Panc1 (cell line): ENCODE data around the gene PCDHGC5.

ENCODE experiments used
- CTCF ChIP-seq: fragments of 450-650 bp; IDR thresholded peaks from 2 replicates; pipeline ENCODE4 v1.5.1; 2017; ENCODE audit warnings: mild to moderate bottlenecking
- POLR2AphosphoS5 ChIP-seq: IDR thresholded peaks from 2 replicates; pipeline ENCODE4 v1.6.1; 2012; ENCODE audit warnings: mild to moderate bottlenecking, low read depth, low read length, moderate library complexity
- REST ChIP-seq, 2 experiments: IDR thresholded peaks; 2 replicates each; pipeline ENCODE4 v1.6.1; 2011 to 2012; ENCODE audit warnings: low read depth in 2 of 2, control low read depth in 1 of 2, low read length in 1 of 2, mild to moderate bottlenecking in 1 of 2, moderate library complexity in 1 of 2; ENCODE audit not compliant: insufficient read depth in 1 of 2
- SIN3A ChIP-seq: IDR thresholded peaks from 2 replicates; pipeline ENCODE4 v1.6.1; 2012; ENCODE audit warnings: low read depth, mild to moderate bottlenecking, low read length, moderate library complexity, borderline replicate concordance; ENCODE audit not compliant: insufficient read depth

- no peak for TF ChIP-seq CTCF
- no peak for TF ChIP-seq POLR2AphosphoS5
- no peak for TF ChIP-seq REST (IDR thresholded peaks at IDR 0.05; ENCODE audit: insufficient read depth in 1 of 2, low read depth in 2 of 2, low read length in 1 of 2)
- TF ChIP-seq SIN3A: no peak
These were observed 40.1 kb downstream of the PCDHGC5 start for GRCh38 chr5:141529002-141529401.
